Breast epithelium (tissue), 4 donors: Measurements from ENCODE around the gene IL1RAP. TPM values are rescaled to one million over a fixed set of nuclear protein-coding genes. Genes with fewer than 3 reads are reported as not detected.

Experiments
- DNase-seq, 2 donors: peaks; one replicate each; pipeline ENCODE4 v3.0.0-alpha.2; 2019; ENCODE audit warnings: low spot score in 2 of 2
- H3K27ac ChIP-seq, 2 donors: fragments of 200-600 bp; sonication (generic) in 1 of 2; one replicate each; pipeline ENCODE4 v1.5.1; 2016 to 2019; ENCODE audit warnings: mild to moderate bottlenecking in 1 of 2
- H3K27me3 ChIP-seq, 2 donors: fragments of 200-600 bp; sonication (generic) in 1 of 2; one replicate each; pipeline versions ENCODE4 v1.5.1 to v1.6.0; 2017 to 2019; ENCODE audit warnings: control low read depth in 1 of 2, mild to moderate bottlenecking in 1 of 2
- H3K36me3 ChIP-seq: fragments of 200-600 bp; one replicate; pipeline ENCODE4 v1.5.1; 2019
- H3K4me1 ChIP-seq, 2 donors: fragments of 200-600 bp; sonication (generic); one replicate each; pipeline ENCODE4 v1.5.1; 2016 to 2019; ENCODE audit warnings: control low read depth in 1 of 2
- H3K4me3 ChIP-seq, 3 donors: fragments of 200-600 bp; sonication (generic); 1 replicate in 2 of 3; 2 replicates in 1 of 3; pipeline ENCODE4 v1.5.1; 2016 to 2019; ENCODE audit warnings: mild to moderate bottlenecking in 3 of 3, moderate library complexity in 2 of 3
- H3K9me3 ChIP-seq, 2 donors: fragments of 200-600 bp; sonication (generic) in 1 of 2; one replicate each; pipeline ENCODE4 v1.5.1; 2016 to 2019; ENCODE audit warnings: control low read depth in 1 of 2
- POLR2A ChIP-seq: fragments of 450-650 bp; IDR thresholded peaks from one replicate; pipeline ENCODE4 v1.6.1; 2016; ENCODE audit warnings: antibody characterized with exemption, mild to moderate bottlenecking, moderate library complexity
- POLR2AphosphoS5 ChIP-seq, 3 donors: sonication (generic); formaldehyde crosslinking; IDR thresholded peaks; one replicate each; pipeline ENCODE4 v1.6.1; 2017; ENCODE audit warnings: antibody characterized with exemption in 3 of 3
- intact Hi-C: fragments of 100-400 bp; cut with DNase I; formaldehyde crosslinking; loops from one replicate; pipeline ENCODE4 v1.15.1; 2023; ENCODE audit warnings: low total_unique reads
- total RNA-seq, 3 donors: library from RNA; depleted of rRNA; stranded (reverse); fragments of >200 nt; gene quantifications; one replicate each; pipeline ENCODE4 v1.1.0, GENCODE V29; 2016
- TF ChIP-seq, protein P1 (sequence below), 3 donors: fragments of 450-650 bp; IDR thresholded peaks; one replicate each; pipeline ENCODE4 v1.5.1; 2016 to 2017; ENCODE audit warnings: antibody characterized with exemption in 3 of 3, mild to moderate bottlenecking in 3 of 3, moderate library complexity in 3 of 3

Gene IL1RAP
- total RNA-seq, 3 donors from 2014 or later: 11.8 to 15.4 (median 13.1) TPM

DNA sequence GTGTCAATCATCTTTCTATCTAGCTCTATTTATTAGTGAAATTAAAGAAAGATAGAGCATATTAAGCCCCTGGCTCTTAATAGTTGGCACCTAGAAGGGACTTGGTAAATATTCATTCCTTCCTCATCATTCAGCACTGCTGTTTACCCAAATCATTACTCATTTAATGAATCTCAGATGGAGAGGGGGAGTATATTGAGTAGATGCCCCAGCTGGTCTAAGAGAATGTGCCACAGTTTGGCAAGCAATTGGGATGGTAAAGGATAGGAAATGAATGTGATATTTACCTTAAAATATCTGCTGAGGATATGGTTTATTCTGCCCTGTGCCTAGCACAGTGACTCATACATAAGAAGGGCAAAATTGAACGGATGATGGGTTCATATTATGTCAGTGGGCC, 6.0 kb downstream of the IL1RAP start:
- H3K9me3 ChIP-seq: no peaks in the 10 kb centered on the region
- intact Hi-C loops: no loop called here
- TF ChIP-seq, protein P1, sequence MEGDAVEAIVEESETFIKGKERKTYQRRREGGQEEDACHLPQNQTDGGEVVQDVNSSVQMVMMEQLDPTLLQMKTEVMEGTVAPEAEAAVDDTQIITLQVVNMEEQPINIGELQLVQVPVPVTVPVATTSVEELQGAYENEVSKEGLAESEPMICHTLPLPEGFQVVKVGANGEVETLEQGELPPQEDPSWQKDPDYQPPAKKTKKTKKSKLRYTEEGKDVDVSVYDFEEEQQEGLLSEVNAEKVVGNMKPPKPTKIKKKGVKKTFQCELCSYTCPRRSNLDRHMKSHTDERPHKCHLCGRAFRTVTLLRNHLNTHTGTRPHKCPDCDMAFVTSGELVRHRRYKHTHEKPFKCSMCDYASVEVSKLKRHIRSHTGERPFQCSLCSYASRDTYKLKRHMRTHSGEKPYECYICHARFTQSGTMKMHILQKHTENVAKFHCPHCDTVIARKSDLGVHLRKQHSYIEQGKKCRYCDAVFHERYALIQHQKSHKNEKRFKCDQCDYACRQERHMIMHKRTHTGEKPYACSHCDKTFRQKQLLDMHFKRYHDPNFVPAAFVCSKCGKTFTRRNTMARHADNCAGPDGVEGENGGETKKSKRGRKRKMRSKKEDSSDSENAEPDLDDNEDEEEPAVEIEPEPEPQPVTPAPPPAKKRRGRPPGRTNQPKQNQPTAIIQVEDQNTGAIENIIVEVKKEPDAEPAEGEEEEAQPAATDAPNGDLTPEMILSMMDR (IDR thresholded peaks at IDR 0.05): no peak
- no peak for TF ChIP-seq POLR2A
- TF ChIP-seq POLR2AphosphoS5 (IDR thresholded peaks at IDR 0.05): no peak

DNA sequence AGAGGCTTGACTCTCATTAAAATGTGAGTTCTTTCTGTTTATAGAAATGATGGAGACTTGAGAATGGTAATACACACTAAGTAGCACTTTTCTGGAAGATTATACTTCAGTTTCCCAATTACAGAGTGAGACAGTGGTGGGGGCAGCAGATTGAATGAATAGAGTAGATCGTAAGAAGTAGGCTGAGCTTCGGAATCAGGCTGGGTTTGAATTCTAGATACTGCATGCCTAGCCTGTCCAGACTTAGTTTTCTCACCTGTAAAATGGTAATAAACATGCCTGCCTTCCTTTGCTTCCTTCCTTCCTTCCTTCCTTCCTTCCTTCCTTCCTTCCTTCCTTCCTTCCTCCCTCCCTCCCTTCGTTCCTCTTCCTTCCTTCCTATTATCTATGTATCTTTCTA, 8.1 kb downstream of the IL1RAP start:
- intact Hi-C loops: no loop called here

More for the DNA sequence above, 6.0 kb downstream of the IL1RAP start:
- Histone ChIP-seq H3K27me3 (no peaks in the 10 kb centered on the region), H3K4me3 (no peak overlapping the region), H3K4me1 (no peaks in the 10 kb centered on the region), H3K36me3 (no peaks in the 10 kb centered on the region), H3K27ac (no peak overlapping the region)
- no peak for DNase-seq

DNA sequence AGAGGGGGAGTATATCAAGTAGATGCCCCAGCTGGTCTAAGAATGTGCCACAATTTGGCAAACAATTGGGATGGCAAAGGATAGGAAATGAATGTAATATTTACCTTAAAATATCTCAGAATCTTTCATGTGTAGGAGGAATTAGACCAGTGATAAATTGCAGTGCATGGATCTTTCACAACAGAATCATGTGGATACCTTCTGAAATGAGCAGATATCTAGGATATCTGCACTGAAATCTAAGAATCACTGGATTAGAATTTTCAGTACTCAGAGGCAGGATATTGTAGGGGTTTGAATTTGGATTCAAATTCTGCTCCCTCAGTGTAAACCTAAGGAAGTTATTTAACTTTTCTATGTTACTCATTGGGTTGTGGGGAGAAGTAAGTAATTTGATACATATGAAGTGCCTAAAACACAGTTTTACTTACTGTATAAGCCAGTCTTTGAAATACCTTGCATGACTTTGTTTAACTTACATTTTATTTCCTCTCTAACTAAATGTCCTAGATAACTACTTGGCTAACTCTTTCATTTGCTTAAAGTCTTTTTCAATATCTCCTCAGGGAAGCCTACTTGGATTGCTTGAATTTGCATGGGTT, 8.8 kb downstream of the IL1RAP start:
- Histone ChIP-seq H3K4me1 (no peaks in the 10 kb centered on the region), H3K27ac (no peak overlapping the region), H3K9me3 (no peaks in the 10 kb centered on the region), H3K36me3 (no peaks in the 10 kb centered on the region), H3K4me3 (no peak overlapping the region), H3K27me3 (no peaks in the 10 kb centered on the region)
- no peak for DNase-seq
- intact Hi-C loops: no loop called here
- no peak for TF ChIP-seq POLR2A
- no peak for TF ChIP-seq POLR2AphosphoS5 (IDR thresholded peaks at IDR 0.05)

More for the DNA sequence above, 8.1 kb downstream of the IL1RAP start:
- Histone ChIP-seq H3K27me3 (no peaks in the 10 kb centered on the region), H3K9me3 (no peaks in the 10 kb centered on the region), H3K36me3 (no peaks in the 10 kb centered on the region), H3K4me1 (no peaks in the 10 kb centered on the region), H3K4me3 (no peak overlapping the region), H3K27ac (no peak overlapping the region)
- DNase-seq: no peak
- TF ChIP-seq POLR2AphosphoS5 (IDR thresholded peaks at IDR 0.05) (no peak), POLR2A (no peak)

DNA sequence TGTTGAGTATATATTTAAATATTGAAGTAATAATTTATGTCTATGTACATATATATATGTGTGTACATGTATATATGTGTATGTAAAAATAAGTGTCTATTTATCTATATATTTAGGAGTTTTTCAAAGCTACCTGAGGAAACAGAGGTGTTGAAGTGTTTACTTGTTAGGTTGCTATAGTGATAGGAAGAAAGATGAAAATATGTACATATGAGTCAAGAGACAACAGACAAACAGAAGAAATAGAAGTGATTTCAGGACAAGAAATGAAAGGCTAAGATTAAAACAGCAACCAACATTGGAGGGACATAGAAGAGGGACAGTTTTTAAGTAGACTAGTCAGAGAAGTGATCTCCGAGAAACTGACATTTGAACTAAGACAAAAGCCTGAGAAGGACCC, 11.1 kb downstream of the IL1RAP start:
- DNase-seq: no peak
- Histone ChIP-seq H3K27me3 (no peaks in the 10 kb centered on the region), H3K4me1 (no peaks in the 10 kb centered on the region), H3K27ac (no peak overlapping the region), H3K9me3 (no peaks in the 10 kb centered on the region), H3K4me3 (no peak overlapping the region), H3K36me3 (no peaks in the 10 kb centered on the region)
- intact Hi-C loops: no loop called here
- TF ChIP-seq, protein P1 (IDR thresholded peaks at IDR 0.05): no peak
- TF ChIP-seq POLR2A (no peak), POLR2AphosphoS5 (IDR thresholded peaks at IDR 0.05) (no peak)

DNA sequence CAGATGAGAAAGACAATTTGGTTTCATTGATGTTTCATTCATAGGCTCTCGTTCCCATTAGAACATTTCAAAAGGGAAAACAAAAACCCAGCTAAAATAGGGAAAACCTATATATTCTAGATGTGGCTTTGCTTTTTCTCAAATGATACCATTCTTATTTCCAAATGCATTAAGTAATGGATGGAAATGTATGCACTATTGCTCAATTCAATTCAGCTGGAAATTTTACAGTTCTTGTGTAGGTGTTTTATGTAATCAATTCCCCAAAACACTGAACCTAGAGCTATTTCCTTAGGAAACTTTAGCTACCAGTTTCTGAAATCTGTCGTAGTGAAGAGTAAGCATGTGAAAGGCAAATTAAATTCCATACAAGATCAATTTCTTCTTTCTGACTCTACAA, 11.7 kb downstream of the IL1RAP start:
- DNase-seq: no peak
- intact Hi-C loops: no loop called here
- no peaks in the 10 kb centered on the region for H3K4me1 ChIP-seq
- no peak overlapping the region for H3K27ac ChIP-seq
- H3K9me3 ChIP-seq: no peaks in the 10 kb centered on the region
- no peaks in the 10 kb centered on the region for H3K27me3 ChIP-seq
- no peaks in the 10 kb centered on the region for H3K36me3 ChIP-seq
- H3K4me3 ChIP-seq: no peak overlapping the region
- TF ChIP-seq POLR2A (no peak), POLR2AphosphoS5 (IDR thresholded peaks at IDR 0.05) (no peak)
- TF ChIP-seq, protein P1 (IDR thresholded peaks at IDR 0.05): no peak

DNA sequence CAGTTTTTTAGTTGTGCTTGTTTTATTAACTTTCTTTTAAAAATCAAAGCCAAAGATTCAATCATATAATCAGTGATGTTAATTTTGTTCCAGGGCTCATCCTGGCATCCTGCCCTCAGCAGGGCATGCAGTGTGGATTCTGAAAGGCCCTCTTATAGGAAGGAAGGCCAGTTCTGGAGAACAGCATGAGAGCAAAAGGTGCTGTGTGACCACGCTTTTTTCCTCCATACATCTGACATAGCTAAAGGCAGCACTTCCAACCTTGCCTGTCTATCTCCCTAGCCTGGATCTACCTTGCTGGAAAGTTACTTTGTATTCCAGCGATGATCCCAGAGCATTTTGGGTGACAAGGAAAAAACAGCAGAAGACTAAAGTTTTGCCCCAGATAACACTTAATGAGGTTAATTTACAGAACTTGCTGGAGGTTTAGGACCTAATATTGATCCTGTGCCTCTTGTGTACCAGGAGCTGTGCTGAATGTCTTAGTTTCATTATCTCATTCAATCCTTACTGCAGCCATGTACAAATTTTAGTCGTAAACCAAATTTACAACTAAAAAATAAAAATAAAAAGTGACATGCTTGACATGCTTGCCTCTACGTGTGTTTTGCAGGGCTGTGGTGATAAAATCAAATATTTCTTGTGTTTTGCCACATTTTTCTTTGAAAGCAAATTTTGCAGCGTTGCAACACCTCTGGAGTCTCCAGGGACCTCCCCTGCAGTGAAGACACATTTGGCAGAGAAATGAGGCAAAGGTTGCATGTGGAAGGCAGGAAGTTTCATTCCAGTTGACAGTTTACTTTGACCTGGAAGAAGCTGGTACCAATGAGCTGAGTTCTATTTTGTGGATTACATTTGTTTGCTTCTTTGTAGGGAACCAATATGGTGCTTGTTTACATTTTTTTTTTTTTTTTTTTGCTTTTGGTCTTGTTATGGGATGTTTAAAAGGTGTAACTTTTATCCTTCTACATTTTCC, 13.2 kb downstream of the IL1RAP start:
- Histone ChIP-seq H3K4me3 (no peak overlapping the region), H3K4me1 (no peaks in the 10 kb centered on the region), H3K27ac (no peak overlapping the region), H3K27me3 (no peaks in the 10 kb centered on the region), H3K36me3 (no peaks in the 10 kb centered on the region), H3K9me3 (no peaks in the 10 kb centered on the region)
- no peak for DNase-seq
- intact Hi-C loops: no loop called here
- TF ChIP-seq, protein P1 (IDR thresholded peaks at IDR 0.05): no peak
- TF ChIP-seq POLR2AphosphoS5 (IDR thresholded peaks at IDR 0.05) (no peak), POLR2A (no peak)
